Activated CD4-positive, alpha-beta T cell treated with anti-CD3 and anti-CD28 coated beads, Interleukin-2, Interleukin-4, amounts not matched to agents 100 ng/mL and 50 ng/mL, durations not matched to agents 16 hours and 8 hours (primary cell): ENCODE measurements around the gene SLC48A1.

ENCODE experiments used
- DNase-seq: peaks from one replicate; pipeline ENCODE4 v3.0.0-alpha.2; 2020; ENCODE audit warnings: low spot score

The SLC48A1 gene

GRCh38 chr12:47828008-47828975, 55.3 kb downstream of the SLC48A1 start:
- no peak for DNase-seq

GRCh38 chr12:47828976-47829482, 56.0 kb downstream of the SLC48A1 start:
- DNase-seq, result no peak

GRCh38 chr12:47829584-47829983, 56.5 kb downstream of the SLC48A1 start:
- DNase-seq, result no peak
